Measurements from ENCODE around the gene CST8.

The CST8 gene

DNA sequence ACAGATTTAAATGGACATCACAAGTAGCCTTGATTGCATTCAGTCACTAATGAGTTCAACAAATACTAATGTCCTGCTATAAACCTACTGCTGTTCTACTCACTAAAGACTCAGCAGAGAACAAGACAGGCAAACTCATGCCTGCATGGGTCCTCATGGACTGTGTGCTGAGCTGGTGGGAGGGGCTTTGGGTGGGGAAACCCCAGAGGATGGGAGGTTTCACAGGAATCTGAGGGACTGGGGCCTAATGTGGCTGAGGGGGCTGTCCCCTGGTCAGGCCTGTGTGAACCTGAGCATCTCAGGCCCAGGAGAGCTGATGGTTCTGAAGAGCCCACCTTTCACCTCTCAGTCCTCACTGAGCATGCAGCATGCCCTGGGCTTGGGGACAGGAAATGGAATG, 1.4 kb downstream of the CST8 start:
- no peaks in the 10 kb centered on the region for H3K27me3 ChIP-seq (ENCODE audit: insufficient read depth, insufficient read length)
- no peak overlapping the region for H3K9ac ChIP-seq (ENCODE audit: insufficient read length, low read depth)
- no peaks in the 10 kb centered on the region for H3K4me1 ChIP-seq (ENCODE audit: insufficient read depth, insufficient read length)
- DNase-seq (ENCODE audit: low read depth, low spot score) = no peak
- H3K4me3 ChIP-seq (ENCODE audit: insufficient read length, low read depth) = no peak overlapping the region
- peaks cover 4% of the 10 kb centered on the region; the same call in 1 of the 2 replicates for H3K9me3 ChIP-seq (ENCODE audit: insufficient read depth, low read length)
- TF ChIP-seq SUZ12 (IDR thresholded peaks at IDR 0.05; ENCODE audit: extremely low read depth, insufficient read depth, insufficient read length) = no peak
- TF ChIP-seq ZNF274 (IDR thresholded peaks at IDR 0.05; ENCODE audit: low read depth, low read length) = no peak
- no peak for TF ChIP-seq YY1 (IDR thresholded peaks at IDR 0.05; ENCODE audit: insufficient read depth, insufficient read length)
- H3K36me3 ChIP-seq (ENCODE audit: insufficient read depth, insufficient read length, low read length) = no peaks in the 10 kb centered on the region

DNA sequence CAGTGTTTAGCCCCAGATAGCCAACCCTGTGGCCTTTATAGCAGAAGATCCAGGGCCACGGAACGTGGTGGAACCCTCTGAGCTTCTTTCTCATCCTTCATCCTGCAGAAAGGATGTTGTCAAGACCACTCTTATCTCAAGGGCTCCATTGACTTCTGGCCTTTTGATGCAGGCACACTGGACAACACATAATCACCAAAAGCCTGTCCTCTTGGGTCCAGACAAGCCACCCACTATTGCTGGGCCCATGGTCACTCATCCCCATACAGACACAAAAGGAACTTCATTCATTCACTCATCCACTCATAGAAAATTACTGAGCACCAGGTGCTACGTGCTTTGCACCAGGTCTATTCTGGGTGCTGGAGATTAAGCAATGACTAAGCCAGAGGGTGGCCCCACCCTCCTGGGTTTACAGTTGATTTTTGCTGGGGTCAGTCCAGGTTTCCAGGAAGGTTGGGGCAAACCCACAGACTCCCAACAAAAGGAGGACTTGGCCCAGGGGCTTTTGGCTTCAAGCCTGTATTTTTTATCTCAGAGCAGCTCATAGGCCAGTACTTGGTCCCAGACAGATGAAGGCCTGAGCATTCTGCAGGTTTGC, 2.4 kb downstream of the CST8 start:
- TF ChIP-seq YY1 (IDR thresholded peaks at IDR 0.05; ENCODE audit: insufficient read depth, insufficient read length) (no peak), ZNF274 (IDR thresholded peaks at IDR 0.05; ENCODE audit: low read depth, low read length) (no peak), SUZ12 (IDR thresholded peaks at IDR 0.05; ENCODE audit: extremely low read depth, insufficient read depth, insufficient read length) (no peak)
- Histone ChIP-seq H3K36me3 (ENCODE audit: insufficient read depth, insufficient read length, low read length) (no peaks in the 10 kb centered on the region), H3K4me3 (ENCODE audit: insufficient read length, low read depth) (no peak overlapping the region), H3K27me3 (ENCODE audit: insufficient read depth, insufficient read length) (no peaks in the 10 kb centered on the region), H3K9ac (ENCODE audit: insufficient read length, low read depth) (no peak overlapping the region), H3K4me1 (ENCODE audit: insufficient read depth, insufficient read length) (no peaks in the 10 kb centered on the region), H3K9me3 (ENCODE audit: insufficient read depth, low read length) (peaks cover 4% of the 10 kb centered on the region; the same call in 1 of the 2 replicates)
- no peak for DNase-seq (ENCODE audit: low read depth, low spot score)

DNA sequence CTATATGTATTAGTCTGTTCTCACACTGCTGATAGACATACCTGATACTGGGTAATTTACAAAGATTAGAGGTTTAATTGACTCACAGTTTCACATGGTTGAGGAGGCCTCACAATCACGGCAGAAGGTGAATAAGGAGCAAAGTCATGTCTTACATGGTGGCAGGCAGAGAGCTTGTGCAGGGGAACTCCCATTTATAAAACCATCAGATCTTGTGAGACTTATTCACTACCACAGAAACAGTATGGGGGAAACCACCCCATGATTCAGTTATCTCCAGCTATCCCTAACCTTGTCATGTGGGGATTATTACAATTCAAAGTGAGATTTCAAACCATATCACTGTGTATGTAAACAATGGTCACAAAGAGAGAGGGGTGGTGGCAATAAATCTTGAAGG, 6.6 kb downstream of the CST8 start:
- TF ChIP-seq YY1 (IDR thresholded peaks at IDR 0.05; ENCODE audit: insufficient read depth, insufficient read length) (no peak), SUZ12 (IDR thresholded peaks at IDR 0.05; ENCODE audit: extremely low read depth, insufficient read depth, insufficient read length) (no peak), ZNF274 (IDR thresholded peaks at IDR 0.05; ENCODE audit: low read depth, low read length) (no peak)
- peaks cover 4% of the 10 kb centered on the region; the same call in 1 of the 2 replicates for H3K9me3 ChIP-seq (ENCODE audit: insufficient read depth, low read length)
- H3K36me3 ChIP-seq (ENCODE audit: insufficient read depth, insufficient read length, low read length) = no peaks in the 10 kb centered on the region
- no peak overlapping the region for H3K4me3 ChIP-seq (ENCODE audit: insufficient read length, low read depth)
- H3K27me3 ChIP-seq (ENCODE audit: insufficient read depth, insufficient read length) = no peaks in the 10 kb centered on the region
- no peak for DNase-seq (ENCODE audit: low read depth, low spot score)
- no peak overlapping the region for H3K9ac ChIP-seq (ENCODE audit: insufficient read length, low read depth)
- H3K4me1 ChIP-seq (ENCODE audit: insufficient read depth, insufficient read length) = no peaks in the 10 kb centered on the region

DNA sequence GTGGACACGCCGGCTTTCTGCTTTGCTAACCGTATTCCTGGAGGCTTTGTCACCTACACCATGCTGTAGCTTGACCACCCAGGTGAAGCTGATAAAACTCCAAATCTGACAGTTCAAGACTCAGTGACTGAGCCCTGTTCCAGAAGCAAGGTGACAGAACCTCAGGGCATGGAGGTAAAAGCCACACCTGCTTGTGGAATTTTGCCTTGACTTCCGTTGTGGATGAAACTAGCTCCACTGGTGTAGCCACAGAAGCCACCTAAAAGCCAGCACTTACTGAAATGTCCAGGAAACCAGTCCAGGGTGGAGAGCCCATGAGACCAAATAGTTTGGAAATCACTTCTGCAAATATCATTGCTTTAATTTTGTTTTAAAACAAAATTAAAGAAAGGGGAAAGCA, 11.0 kb downstream of the CST8 start:
- Histone ChIP-seq H3K9me3 (ENCODE audit: insufficient read depth, low read length) (no peaks in the 10 kb centered on the region; the same call in 1 of the 2 replicates), H3K36me3 (ENCODE audit: insufficient read depth, insufficient read length, low read length) (no peaks in the 10 kb centered on the region), H3K4me1 (ENCODE audit: insufficient read depth, insufficient read length) (no peaks in the 10 kb centered on the region), H3K9ac (ENCODE audit: insufficient read length, low read depth) (no peak overlapping the region), H3K27me3 (ENCODE audit: insufficient read depth, insufficient read length) (no peaks in the 10 kb centered on the region), H3K4me3 (ENCODE audit: insufficient read length, low read depth) (no peak overlapping the region)
- no peak for TF ChIP-seq ZNF274 (IDR thresholded peaks at IDR 0.05; ENCODE audit: low read depth, low read length)
- DNase-seq (ENCODE audit: low read depth, low spot score) = no peak

DNA sequence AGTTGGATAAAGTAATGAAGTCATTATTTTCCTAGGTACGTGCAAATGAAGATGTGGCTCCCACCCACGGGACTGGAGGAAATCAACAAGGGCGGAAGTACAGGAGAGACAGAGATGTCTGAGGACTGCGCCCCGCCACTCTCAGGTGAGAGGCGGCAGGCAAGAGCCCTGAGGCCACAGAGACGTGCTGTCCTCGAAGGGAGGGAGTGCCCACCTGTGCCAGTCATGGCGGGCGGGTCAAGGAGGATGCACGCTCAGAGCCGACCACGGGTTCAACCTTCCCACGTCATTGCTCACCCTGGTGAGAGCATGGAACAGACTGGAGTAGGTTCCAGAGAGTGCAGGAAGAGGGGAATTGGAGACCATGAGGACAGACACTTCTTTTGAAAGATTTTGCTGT, 12.7 kb downstream of the CST8 start:
- Histone ChIP-seq H3K9ac (ENCODE audit: insufficient read length, low read depth) (no peak overlapping the region), H3K9me3 (ENCODE audit: insufficient read depth, low read length) (no peaks in the 10 kb centered on the region), H3K27me3 (ENCODE audit: insufficient read depth, insufficient read length) (no peaks in the 10 kb centered on the region), H3K4me3 (ENCODE audit: insufficient read length, low read depth) (no peak overlapping the region), H3K36me3 (ENCODE audit: insufficient read depth, insufficient read length, low read length) (no peaks in the 10 kb centered on the region), H3K4me1 (ENCODE audit: insufficient read depth, insufficient read length) (peaks cover 5% of the 10 kb centered on the region)
- no peak for DNase-seq (ENCODE audit: low read depth, low spot score)
- TF ChIP-seq SUZ12 (IDR thresholded peaks at IDR 0.05; ENCODE audit: extremely low read depth, insufficient read depth, insufficient read length) = no peak
- TF ChIP-seq YY1 (IDR thresholded peaks at IDR 0.05; ENCODE audit: insufficient read depth, insufficient read length) = no peak
- no peak for TF ChIP-seq ZNF274 (IDR thresholded peaks at IDR 0.05; ENCODE audit: low read depth, low read length)

DNA sequence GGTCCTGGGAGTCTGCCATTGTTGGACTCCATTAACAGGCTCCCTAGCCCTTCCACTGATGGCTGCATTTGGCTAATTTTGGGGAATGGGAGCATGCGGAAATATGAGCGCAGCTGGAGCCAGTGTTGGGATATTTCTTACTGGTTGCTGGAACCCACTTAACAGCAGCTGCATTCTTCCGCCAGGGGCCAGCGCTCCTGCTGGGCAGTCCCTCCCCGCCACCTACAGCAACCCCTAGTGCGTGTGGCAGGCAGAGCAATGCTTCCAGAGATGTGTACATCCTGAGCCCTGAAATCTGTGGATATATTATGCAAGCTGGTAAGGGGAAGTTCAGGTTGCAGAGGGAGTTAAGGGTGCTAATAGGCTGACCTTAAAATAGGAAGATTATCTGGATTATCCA, 16.4 kb downstream of the CST8 start:
- TF ChIP-seq SUZ12 (IDR thresholded peaks at IDR 0.05; ENCODE audit: extremely low read depth, insufficient read depth, insufficient read length) = no peak
- Histone ChIP-seq H3K27me3 (ENCODE audit: insufficient read depth, insufficient read length) (no peaks in the 10 kb centered on the region), H3K4me3 (ENCODE audit: insufficient read length, low read depth) (no peak overlapping the region), H3K9ac (ENCODE audit: insufficient read length, low read depth) (no peak overlapping the region), H3K9me3 (ENCODE audit: insufficient read depth, low read length) (no peaks in the 10 kb centered on the region), H3K4me1 (ENCODE audit: insufficient read depth, insufficient read length) (peaks cover 5% of the 10 kb centered on the region), H3K36me3 (ENCODE audit: insufficient read depth, insufficient read length, low read length) (no peaks in the 10 kb centered on the region)
- DNase-seq (ENCODE audit: low read depth, low spot score) = no peak

DNA sequence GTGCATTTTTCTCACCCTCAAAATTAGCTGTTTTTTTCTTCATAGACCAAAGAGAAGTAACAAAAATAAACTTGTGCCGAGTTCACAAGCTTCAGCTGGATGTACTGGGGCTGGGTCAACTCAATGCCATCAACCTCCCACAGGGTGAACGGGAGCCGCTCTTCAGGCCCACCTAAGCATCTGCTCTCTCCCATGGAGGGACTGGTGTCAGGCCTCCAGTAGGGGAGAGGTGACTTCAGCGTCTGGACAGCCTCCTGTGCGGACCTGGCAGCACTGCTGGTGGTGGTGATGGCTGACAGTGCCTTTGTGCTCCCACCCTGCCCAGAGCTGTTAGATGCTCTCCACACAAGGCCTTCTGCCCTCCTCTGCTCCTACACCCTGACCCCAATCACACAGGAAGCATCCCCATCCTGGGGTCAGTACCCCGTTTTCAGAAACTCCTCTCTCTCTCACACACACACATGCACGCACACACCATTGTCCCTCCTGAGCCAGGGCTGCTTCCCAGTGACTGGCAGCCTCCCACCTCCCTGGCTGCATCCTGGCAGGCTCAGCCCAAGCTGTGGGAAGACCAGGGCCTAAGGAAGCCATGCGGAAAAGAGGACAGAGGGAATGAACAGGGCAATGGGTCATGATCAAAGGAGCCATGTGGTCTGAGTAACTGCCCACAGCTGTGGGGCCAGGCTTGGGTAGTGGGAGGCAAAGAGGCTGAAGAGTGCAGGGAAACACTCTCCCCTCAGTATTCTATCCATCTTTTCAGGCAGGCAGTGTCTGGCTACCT, 17.7 kb downstream of the CST8 start:
- no peak overlapping the region for H3K4me3 ChIP-seq (ENCODE audit: insufficient read length, low read depth)
- no peaks in the 10 kb centered on the region for H3K36me3 ChIP-seq (ENCODE audit: insufficient read depth, insufficient read length, low read length)
- H3K9ac ChIP-seq (ENCODE audit: insufficient read length, low read depth) = no peak overlapping the region
- DNase-seq (ENCODE audit: low read depth, low spot score) = no peak
- H3K9me3 ChIP-seq (ENCODE audit: insufficient read depth, low read length) = peaks cover under 1% of the 10 kb centered on the region; the same call in 1 of the 2 replicates
- TF ChIP-seq YY1 (IDR thresholded peaks at IDR 0.05; ENCODE audit: insufficient read depth, insufficient read length) (no peak), ZNF274 (IDR thresholded peaks at IDR 0.05; ENCODE audit: low read depth, low read length) (no peak), SUZ12 (IDR thresholded peaks at IDR 0.05; ENCODE audit: extremely low read depth, insufficient read depth, insufficient read length) (no peak)
- H3K4me1 ChIP-seq (ENCODE audit: insufficient read depth, insufficient read length) = peaks cover 5% of the 10 kb centered on the region
- no peaks in the 10 kb centered on the region for H3K27me3 ChIP-seq (ENCODE audit: insufficient read depth, insufficient read length)
